NCI-H510A treated with DMSO at 0.1 percent for 48 hours (cell line): ENCODE data around the gene FXYD6.

Experiments used
- DNase-seq: peaks from one replicate; lab custom pipeline; 2025; lab: John Stamatoyannopoulos, UW

Gene FXYD6

DNA sequence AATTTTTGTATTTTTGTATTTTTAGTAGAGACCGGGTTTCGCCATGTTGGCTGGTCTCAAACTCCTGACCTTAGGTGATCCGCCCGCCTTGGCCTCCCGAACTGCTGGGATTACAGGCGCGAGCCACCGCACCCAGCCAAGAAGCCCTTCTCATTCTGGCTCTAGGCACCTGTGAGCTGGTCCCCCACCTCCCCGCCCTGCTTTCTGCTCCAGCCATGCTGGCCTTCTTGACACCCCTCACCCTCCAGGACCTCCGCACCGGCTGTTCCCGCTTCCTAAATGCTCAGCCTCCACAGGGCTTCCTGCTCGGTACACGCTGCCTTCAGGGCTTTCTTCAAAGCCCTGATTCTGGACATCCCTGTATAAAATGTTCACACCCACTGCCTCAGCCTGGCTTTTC lies 46.4 kb downstream of the FXYD6 start:
- DNase-seq = no peak

DNA sequence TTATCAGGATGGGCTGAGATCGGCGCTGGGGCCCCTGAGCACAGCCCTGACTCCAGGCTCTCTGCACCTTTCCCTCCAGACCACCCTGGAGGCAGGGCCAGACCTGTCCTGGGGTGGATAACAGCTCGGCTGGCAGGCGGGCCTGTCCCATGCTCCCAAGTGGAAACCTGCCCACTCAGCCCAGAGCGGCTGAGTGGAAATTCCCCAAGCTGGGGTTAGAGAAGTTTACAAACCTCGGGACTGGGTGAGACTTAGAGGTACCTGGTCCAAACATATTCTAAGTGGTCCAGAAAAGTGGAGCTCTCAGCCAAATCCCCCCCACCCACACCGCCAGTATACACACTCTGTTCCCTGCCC lies 47.1 kb downstream of the FXYD6 start:
- no peak for DNase-seq

DNA sequence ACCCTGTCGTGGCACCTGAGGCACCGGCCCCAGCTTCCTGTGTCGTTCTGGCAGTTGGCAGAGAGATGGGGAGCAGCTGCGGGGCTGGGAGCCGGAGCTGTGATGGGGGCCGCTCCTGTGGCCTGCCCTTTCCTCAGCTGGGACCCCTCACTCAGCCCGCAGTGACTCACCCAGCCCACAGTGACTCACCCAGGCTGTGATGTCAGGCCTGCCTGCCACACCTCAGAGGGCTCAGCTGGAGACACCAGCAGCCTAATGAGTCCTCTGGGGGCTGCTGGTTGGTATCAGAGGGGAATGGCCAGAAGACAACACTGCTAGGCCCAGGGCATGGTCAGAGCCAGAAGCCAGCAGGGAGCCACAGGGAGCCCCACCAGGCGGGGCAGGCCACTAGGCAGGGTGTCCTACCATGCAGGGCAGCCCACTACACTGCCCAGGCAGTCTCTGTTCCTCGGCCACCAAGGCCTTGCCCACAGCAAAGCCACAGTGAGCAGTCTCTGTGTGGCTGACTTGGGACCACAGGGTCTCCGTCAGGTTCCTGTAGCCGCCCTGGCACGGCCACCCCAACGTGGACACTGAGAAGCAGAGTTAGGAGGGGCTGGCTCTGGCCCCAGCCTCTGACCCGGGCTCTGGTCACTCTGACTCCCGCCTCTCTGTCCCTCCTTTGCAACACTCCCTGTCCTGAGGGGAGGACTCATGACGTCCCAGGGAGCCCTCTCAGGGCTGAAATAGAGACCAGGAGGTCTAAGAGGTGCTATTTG lies 47.7 kb downstream of the FXYD6 start:
- no peak for DNase-seq

DNA sequence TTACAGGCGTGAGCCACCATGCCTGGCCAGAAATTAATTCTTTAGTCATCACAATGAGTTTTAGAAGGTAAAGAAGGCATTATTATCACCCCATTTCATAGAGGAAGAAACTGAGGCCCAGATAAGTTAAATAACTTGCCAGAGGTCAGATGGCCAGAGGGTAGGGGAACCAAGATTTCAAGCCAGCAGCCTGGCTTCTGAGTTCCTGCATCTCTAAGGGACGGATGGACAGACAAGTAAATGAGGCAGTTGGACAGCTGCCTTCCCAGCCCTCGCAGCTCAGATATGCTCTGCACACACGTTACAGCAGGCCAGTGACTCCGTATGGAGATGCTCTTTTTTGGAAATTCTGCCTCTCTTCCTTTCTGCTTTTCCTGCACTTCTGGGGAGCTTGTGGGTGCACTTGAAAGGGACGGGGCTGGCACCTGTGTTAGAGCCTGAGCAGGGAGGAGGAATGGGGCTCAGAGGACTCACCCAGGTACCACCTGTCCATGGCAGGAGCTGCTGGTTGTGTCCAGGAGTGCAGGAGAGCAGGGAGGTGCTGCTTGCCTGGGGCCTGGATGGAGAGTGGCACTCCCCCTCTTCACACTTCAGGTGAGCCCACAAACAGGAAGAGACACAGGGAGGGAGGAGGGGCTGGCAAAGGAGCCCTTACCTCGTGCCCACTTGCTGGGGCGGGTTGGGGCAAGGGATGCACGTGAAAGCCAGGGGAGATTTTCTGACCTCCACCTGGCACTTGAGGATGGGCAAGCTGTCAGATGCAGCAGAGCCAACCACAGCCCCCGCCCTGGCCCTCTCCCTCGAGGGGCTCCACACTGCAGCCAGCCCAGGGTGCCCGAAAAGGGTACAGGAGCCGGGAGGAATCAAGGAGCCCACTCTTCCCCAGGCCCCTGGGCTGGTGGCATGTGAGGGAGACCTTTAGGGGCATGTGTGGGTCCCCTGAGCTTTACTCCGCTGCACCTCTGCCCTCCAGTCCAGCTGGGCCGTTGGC lies 48.6 kb downstream of the FXYD6 start:
- DNase-seq = peak; percentile 73

DNA sequence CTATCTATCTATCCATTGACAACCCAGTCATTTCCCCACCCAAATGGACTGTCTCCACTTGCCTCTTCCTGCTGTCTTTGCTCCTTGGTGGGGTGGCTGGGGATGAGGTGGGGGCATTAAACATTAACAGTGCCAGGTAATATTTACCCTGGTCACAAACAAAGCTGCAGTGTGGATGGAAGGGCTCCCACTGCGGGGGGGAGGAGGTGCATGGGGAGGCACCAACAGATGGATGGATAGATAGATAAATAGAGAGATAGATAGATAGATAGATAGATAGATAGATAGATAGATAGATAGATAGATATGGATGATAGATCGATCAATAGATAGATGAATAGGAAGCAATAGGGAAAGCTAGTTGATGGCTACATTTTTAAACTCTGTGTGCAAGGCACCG lies 49.6 kb downstream of the FXYD6 start:
- DNase-seq = no peak

DNA sequence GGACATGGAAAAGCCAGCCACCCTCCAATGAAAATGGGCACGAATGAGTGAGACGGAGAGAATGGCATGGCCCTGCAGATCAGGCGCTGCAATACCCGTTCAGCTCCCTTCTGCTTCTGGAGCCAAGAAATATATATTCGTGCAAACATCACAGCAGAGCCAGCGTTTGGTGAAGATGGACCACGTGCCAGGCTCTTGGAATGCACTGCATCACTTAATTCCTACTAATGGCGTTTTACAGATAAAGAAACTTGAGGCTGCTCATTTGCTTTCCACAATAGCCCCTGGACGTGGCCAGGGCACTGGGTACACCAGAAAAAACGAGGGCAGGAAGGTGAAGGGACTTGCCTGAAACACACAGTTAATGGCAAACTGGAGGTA lies 50.3 kb downstream of the FXYD6 start:
- no peak for DNase-seq

DNA sequence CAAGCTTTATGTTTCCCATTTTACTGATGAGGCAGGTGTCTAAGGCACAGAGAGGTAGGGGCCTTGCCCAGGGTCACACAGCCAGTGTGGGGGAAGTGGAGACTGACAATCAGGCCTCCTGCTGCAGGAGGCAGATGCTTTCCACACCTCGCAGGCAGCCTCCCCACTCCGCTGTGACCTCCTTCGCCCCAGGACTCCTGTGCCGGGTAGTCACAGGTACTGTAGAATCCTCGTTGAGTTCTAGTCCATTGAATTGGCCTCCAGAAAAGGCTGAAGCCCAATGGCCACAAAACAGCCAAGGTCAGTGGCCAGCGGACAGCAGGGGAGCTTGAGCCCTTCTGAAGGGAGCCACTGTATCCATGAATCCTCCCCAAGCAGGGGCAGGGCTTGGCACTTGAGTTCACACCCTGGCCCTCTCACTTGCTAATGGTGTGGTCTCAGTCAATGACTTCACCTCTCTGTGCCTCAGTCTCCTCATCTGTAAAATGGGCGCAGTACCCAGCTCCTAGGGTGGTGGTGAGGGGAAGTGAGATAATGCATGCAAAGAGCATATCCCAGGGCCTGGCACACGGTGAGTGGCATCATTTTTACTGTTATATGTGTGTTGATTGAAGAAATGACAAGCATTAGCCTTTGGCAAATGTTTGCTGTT lies 50.8 kb downstream of the FXYD6 start:
- no peak for DNase-seq

DNA sequence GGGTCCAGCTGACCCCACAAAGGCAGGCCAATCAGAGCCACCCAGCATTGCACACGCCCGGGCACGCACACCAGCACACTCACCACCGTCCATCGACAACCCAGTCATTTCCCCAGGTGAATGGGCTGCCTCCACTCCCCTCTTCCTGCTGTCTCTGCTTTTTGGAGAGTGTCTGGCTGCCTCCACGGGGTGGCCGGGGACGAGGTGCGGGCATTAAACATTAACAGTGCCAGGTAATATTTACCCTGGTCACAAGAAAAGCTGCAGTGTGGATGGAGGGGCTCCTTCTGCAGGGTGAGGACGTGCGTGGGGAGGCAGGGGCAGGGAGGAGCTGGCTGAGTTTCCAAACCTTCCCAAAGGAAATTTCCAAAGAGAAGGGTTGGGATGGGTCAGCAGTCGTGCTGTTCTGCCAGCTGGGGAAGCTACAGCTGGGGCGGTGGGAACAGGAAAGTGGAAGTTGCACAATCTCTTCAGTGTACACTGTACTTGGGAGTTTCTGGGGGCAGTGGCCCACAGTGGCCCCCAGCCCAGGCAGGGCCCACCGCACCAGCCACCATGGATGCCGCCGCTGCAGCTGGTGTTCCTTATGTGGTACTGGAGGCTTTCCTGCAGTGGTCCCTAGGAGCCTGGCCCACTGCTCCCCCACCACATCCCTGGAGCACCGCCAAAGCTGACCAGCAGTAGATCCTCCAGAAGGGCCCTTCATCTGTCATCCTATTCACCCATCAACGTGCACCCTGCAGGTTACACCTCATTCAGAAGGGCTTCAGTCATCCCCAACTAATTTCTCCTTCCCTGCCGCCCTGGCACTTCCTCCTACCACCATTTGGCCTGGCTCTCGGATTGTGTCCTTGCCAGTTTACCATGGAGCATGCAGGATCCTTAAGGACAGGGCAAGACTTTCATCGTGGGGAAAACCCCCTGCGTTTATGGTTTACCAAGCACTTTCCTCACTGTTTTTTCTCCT lies 51.6 kb downstream of the FXYD6 start, which contains the start of gene FXYD2:
Gene FXYD2, minus strand, starts transcription at position 174 of the 967 bp plus-strand sequence. Its CDS starts 66 bp downstream, at position 108.
- peak; percentile 62 for DNase-seq

DNA sequence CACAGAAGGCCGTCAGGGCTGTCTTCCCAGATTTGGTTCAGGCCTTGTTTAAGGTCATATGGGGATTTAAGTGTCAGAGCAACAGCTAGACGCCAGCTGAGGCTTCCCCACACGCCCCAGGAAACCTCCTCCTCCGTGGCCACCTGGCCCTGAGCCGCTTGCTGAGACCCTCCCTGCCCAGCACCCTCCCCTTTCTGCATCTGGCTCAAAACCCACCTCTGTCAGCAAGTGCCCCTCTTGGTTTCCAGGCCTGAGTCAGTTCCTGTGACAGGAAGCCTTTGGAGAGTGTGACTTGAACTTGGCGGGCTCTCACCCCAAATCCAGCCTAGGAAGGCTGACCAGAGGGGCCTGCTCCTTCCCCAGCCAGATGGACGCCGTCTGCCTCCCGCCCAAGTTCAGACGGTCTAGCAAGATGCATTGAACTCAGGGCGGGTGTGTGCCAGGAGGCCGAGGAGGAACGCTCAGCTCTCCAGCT lies 52.5 kb downstream of the FXYD6 start:
- no peak for DNase-seq

DNA sequence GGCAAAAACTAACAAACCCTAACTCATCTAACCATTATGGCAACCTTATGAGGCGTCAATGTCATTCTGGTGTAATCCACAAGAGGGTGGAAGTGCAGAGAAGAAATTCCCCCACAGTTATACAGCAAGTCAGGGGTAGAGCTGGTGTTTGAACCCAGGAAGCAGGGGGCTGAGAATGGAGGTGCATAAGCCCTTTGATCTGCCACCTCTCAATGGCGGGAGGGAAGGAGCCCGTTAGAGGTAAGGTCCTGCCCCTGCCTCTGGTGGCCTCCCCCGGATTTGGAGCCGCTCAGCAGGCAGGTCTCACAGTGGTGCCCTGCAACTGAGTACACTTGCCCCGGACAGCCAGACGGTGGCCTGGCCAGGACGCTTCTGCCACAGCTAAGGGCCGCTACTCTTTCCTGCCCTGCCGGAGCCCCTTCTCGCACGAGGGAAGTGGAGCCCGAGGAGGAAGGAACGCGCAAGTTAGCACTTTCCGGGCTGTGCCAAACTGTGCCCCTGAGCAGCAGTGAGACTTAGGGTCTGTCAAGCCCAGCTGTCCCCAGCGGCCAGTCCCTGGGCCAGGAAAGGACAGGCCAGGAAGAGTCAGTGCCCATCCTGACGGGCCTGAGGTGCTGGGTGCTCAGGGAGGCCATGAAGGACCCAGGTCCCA lies 53.0 kb downstream of the FXYD6 start:
- peak; percentile 34 for DNase-seq

DNA sequence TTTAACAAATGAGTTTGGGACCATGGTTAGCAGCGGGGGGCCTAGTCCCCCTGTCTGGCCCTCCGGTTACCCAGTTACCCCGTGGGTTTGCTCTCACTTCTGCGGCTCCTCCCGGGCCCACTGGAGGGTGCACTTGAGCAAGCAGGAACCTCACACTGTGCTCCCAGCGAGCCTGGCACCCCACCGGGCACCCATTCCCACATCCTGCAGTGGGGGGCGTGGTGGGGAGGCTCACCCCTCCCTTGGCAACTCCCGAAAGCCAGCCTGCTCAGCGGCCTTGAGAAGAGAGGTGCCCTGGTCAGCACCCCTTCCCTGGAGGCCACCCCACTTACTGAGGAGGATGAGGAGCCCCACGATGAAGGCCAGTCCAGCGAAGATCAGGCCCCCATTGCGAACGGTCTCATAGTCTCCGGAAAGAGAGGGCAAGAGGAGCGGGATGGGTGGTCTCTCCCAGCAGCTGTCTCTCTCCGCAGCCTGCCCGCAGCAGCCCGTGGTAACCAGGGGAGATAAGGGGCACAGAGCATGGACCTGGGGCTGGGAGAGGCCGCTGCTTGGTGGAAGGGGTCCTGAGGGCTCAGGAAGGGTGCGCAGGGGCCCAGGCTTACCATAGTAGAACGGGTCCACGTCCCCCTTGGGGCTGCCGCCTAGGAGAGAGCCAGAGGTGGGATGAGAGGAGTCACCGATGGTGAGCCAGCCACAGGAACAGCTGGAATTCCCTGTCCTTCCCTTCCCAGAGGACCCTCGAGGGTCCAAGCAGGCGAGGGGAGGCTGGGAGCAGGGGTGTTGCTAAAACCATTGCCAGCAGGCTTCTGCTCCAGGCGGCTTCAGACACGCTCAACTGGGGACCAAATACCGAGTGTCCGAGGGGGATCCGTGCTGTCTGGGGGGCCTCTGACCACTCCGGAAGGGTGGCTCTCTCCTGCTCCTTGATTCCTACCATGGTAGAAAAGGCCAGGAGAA lies 54.1 kb downstream of the FXYD6 start:
- DNase-seq = peak; percentile 23

DNA sequence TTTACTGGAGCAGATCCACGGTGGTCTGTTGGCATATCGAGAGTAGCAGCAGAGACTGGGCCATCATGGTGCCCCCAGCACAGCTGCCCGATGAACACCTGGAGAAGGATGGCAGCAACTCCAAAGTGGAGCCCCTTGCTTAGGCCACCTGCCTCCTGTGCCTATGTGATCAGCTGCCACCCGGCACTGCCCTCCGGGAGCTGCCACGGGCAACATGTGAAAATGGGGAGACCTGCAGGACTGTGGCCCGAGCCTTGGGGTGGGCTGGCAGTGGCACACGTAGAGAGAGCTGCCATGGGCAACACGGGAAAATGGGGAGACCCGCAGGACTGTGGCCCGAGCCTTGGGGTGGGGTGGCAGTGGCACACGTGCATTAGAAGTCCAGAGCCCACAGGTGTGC lies 55.0 kb downstream of the FXYD6 start:
- no peak for DNase-seq

DNA sequence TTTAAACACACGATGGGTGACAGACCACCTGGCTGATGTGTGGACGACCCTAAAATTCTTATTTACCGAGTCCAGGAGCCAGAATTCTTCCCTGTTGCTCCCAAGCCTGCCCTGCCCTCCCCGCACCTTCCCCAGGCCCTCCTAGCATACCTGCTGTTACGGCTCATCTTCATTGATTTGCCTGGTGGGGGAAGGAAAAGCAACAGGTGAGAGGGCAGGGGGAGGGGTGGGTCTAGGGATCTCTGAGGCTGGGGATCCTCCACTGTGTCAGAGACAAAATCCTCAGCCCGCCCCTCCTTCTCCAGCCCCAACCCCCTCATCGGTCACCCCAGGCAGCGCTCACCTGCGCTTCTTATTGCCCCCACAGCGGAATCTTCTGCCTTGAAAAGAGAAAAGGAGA lies 55.9 kb downstream of the FXYD6 start:
- DNase-seq = no peak

DNA sequence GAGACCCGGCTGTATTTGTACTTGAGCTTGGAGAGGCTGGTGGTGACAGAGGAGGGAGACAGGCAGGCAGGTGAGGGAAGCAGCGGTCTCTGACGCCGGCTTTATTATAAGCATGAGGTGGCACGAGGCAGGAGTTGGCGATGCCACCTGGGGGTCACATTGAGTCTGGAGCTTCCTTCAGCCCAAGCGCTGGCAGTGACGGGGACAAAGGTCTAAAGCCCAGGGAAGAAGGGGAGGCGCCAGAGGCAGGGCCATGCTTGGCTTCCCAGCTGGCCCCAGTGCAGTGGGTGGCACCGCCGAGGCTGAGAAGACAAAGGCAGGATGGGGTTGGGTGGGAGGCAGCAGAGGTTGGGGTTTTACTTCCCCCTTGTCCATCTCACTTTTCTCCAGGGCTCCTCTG lies 56.4 kb downstream of the FXYD6 start:
- DNase-seq = peak; percentile 93

DNA sequence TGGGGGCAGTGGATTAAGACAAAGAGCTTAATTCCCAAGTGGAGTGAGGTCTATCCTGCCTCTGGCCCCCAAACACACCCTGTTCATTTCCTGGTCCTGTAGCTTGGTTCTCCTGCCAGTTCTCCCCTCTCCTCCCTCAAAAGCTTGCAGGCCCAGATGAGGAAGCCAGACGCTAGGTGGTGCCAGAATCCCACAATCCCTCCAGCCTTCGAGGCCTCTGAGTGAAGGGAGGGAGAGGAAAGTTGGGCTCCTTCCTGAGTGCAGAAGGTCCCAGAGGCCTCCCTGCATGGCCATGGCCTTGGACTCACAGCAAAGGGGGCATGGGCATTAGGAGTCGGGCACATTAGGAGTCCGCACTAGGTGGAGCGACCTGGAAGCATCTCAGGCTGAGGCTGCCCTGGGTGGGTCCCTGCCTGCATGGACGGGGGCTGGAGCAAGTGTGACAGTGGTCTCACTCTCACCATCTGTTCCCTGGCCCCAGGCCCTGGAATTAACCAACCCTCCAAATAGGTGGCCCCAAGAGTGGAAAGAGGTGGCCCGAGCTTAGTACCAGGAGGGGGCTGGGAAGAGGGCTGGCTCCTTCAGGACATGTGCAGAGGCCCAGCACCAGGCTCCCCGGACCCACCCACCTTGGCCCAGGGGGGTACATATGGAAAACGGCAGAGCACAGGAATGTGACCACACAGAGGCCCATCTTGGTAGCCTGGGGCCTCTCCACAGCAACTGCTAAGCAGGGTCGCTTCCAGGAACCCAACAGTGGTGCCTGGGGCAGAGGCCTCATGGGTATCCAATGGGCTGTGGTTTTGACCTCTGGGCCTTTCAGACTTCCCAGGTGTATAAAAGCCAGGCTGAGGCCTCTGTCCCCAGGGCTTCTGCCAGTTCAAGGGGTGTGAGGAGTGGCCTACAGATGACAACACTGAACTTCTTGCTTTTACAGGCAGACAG lies 57.1 kb downstream of the FXYD6 start:
- peak; percentile 95 for DNase-seq

DNA sequence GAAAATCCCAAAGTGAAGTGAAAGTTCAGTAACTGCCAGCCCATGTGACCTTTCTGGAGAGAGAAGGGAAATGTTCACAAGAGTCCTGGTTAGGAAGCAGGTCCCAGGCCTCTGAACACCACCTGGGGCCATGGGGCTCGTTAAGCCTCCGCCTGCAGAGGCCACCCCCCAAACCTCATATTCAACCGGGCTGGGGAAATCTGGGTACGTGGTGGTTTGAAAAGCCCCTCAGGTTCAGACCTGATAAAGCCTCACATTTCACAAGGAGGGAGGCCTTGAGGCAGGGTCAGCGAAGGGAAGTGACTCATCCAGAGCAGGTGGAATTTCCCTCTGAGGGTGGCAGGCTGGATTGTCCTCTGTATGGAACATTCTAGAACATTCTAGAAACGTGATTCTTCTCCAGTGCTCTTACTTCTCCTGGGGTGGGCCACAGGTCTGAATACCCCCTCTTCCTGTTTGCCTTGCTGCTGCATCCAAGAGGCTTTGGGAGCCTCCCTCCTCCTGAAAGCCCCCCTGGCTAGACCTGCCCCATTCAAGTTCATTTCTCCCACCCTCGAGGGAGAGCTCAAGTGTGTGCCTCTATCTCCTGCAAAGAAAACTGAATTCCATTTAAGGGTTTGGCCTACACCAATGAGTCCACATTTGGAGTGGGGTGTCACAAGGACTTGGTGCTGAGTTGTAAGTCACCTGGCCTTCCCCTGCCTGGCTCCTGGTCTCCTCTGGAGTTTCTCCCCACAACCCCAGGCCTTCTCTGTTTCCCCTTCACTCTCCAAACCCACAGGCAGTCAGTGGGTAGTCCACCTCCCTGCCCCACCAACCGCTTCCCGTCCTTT lies 58.2 kb downstream of the FXYD6 start:
- DNase-seq = no peak

DNA sequence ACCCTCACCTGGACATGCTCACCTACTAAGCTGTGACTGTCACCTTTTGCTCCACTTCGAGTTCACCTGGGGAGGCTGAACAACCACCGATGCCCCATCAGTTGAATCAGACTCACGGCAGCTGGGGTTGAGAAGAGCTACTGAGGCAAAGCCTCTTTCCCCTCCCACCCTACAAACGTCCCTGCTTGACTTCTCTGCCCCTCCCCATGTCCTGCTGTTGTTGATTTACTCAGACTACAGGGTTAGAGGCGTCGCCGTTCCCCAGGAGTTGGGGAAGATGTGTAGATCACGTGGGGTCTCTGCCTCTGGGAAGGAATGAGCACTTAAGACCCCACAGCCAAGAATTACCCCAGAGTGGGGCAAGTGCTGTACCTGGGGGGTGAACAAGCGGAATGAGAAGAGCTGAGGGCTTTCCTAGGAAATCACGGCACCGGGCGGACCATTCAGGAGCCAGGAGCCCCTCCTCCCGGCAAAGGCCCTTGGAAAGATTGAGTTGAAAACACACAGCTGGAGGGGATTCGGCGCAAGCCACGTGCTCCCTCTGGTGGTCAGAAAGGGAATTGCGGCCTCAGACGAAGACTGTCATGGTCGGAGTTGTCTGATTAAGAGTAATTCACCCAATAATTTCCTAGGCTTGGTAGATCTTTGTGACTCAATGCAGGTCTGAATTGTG lies 59.0 kb downstream of the FXYD6 start:
- DNase-seq = peak; percentile 84
